Tongue (tissue), 2 donors: ENCODE data around the gene C22orf23. TPM values are rescaled to one million over a fixed set of nuclear protein-coding genes. Genes with fewer than 3 reads are reported as not detected.

Experiments
- DNase-seq: peaks from one replicate; pipeline ENCODE4 v3.0.0-alpha.2; 2015
- total RNA-seq: library from RNA; depleted of rRNA; stranded (reverse); fragments of >200 nt; gene quantifications from one replicate; pipeline ENCODE4 v1.2.3, GENCODE V29; 2014

The C22orf23 gene
- total RNA-seq, 1 donor from 2014 or later, result not detected

- DNase-seq, result no peak
These were observed 28.1 kb downstream of the C22orf23 start for GRCh38 chr22:37925330-37925729.

- no peak for DNase-seq
These were observed 28.9 kb downstream of the C22orf23 start for GRCh38 chr22:37924386-37925065.

- DNase-seq, result no peak
These were observed 29.5 kb downstream of the C22orf23 start for GRCh38 chr22:37923927-37924326.

DNA sequence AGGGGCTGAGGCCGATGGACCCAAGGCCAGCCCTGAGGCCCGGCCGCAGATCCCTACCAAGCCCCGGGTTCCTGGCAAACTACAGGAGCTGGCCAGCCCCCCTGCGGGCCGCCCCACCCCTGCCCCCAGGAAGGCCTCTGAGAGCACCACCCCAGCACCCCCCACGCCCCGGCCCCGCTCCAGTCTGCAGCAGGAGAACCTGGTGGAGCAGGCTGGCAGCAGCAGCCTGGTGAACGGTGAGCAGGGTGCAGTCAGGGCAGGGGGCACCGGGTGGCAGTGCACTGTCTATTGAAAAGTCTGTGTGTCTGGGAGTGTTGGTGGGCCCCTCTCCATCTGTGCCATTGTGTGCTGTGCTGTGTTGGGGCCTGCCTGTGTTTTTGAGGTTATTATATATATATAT, 31.2 kb downstream of the C22orf23 start:
- DNase-seq, result no peak

GRCh38 chr22:37920126-37920525, 33.3 kb downstream of the C22orf23 start:
- DNase-seq, result no peak

- DNase-seq, result no peak
These were observed 34.7 kb downstream of the C22orf23 start for GRCh38 chr22:37918580-37919270.

DNA sequence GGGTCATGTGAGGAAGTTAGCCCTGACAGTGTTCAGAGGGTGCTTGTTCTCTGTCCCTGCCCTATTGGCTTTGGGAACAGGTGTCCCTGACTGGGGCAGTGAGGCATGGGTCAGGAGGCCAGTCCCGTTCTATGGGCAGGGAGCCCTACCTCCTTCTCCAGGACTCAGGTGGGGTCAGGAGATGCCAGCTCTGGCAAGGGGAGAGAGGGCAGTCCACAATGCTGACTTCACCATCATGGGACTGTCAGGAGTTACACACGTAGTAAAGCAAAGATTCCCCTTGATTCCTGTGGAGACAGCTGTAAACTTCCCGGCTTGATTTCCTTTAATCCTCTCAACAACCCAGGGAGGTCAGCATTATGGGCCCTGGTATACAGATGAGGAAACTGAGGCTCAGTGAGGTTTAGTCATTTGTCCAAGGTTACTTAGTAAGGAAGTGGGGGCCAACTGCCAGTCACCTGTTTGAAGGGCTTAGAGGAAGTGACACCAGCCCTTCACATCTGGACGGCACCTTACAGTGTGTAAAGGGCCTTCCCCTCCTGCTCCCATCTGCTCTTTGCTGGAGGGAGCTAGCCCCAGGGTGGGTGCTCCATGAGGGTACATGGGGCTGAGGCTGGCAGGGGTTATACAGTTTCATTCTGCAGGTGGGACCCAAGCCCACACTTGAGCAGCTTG, 35.4 kb downstream of the C22orf23 start:
- no peak for DNase-seq

DNA sequence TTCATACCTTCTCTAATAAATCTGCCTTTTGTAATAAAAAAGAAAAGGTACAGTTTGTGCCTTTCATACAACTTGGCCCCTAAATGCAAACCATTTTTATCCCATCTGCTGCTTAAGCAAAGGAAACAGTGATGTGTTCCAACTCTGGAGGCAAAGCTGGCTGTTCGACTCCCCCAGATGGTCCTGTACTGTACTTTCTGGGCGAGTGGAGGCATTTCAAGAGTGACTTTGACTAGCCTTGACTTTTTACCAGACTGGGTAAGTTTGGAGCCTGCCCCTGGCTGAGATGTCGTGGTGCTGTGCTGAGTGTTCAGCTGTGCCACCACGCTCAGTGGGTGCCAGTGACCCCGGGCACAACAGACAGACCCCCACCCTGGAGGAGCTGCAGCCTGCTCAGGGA, 37.1 kb downstream of the C22orf23 start:
- DNase-seq, result no peak

DNA sequence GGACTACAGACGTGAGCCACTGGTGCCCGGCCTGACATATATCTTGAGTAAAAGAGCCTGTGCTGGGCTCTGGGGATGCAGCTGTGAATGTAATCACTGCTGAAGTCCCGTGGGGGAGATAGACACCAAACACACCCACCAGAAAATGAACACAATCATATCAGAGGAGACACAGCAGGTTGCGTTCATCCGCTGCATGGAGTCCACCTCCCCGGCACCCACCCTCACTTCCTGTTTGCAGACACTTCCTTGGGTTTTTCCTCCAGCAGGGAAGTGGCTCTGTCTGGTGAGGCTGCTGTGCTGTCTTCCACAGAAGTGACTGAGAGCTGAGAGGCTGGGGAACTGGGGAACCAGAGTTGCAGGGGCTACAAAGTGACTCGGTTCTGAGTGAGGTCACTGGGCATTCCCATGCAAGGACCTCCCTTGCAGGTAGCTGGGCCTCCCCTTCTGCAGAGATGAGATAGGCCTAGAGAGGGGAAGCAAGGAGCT, 40.1 kb downstream of the C22orf23 start:
- DNase-seq, result no peak

DNA sequence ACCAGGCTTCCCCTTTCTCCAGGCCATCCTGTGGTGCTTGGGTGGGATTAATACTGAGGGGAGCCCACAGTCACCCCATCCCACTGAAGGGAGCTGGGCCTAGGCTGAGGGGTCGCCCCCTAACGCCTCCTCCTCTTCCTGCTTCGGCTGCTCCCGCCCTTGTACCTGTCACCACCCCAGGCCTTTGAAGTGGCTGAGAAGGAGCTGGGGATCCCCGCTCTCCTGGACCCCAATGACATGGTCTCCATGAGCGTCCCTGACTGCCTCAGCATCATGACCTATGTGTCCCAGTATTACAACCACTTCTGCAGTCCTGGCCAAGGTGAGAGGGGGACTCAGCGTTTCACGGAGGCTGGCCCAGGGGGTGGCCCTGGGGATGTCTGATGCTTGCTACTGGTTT, 41.2 kb downstream of the C22orf23 start:
- DNase-seq, result no peak

DNA sequence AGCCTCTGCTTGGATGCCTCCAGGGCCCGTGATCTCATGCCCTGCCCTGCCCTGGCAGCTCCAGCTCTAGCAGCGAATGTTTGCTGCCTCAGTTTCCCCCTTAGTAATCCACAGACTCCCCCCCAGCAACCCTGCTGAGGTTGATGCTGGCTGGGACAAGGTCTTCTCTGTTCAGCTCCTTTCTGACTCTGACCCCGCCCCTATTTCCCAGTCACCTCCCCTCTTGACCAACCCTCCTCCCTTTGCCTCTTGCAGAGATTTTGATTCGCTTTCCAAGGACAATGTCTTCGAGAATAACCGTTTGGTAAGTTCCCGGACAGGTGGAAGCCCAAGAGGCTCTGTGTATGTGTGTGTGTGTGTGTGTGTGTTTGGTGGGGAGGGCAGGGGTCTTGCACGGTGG, 41.7 kb downstream of the C22orf23 start:
- DNase-seq, result no peak

GRCh38 chr22:37910890-37911672, 42.3 kb downstream of the C22orf23 start:
- DNase-seq, result peak; percentile 77

GRCh38 chr22:37909766-37910165, 43.6 kb downstream of the C22orf23 start:
- peak; percentile 47 for DNase-seq

DNA sequence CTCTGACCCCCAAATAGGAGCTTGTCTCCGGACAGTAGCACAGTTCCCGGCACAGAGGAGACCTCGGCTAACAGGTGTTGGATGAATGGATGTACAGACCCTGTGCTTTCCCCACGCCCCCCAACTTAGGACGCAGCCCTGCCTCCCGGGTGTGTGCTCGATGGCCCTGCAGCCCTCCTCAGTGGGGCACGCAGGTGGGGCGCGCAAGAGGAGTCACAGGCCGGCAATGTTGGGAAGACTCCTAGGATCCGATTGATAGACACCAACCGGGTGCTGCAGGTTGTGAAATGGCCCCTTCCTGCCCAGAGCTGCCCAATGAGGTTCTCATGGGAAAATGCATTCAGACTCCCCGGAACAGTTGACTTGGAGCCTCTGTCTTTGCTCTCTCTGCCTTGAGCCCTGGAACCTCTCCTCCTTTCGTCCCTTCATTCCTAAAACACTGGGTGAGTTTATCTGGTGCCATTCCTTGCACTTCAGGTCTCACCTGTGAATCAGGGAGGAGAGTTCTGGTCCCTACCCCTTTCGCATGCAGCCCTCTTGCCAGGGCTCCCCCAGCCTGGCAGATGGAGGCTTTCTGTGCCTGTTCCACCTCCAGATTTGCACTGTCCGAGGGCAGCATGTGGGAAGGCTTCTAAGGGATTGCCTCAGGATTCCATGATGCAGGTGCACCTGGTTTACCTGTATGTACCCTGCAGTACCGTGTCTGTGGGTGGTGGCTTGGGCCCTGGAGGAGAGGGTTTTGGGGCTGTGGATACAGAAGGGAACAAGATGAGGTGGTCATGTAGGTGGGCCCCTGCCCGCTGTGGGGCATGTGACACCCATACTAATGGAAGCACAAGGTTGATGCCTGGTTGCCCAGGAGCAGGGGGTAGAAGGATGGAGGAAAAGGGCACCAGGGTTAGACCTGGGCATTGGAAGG, 46.1 kb downstream of the C22orf23 start:
- no peak for DNase-seq

DNA sequence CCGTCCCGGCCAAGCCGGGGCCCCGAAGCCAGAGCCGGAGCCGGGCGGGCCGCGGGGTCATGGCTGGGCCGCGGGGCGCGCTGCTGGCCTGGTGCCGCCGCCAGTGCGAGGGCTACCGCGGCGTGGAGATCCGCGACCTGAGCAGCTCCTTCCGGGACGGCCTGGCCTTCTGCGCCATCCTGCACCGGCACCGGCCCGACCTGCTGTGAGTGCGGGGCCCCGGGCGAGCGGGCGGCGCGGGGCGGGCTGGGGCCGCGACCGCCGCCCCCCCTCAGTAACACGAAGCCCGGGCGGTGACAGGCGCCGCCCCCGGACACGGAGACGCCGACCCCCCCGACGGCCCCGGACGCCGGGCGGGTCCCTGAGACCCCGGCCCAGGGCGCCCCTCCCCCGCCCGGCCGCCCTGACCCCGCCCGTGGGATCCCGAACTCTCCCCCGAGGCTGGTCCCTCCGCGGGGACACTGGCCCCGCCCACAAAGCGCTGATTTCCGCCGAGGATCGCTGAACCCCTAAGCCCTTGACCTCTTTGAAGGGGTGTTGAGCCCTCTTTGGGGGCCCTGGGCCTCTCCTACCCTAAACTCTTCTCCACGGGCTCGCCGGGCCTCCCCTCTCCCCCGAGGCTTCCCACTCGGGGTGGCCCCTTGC, 46.9 kb downstream of the C22orf23 start:
- DNase-seq, result no peak

GRCh38 chr22:37905534-37906363, 47.7 kb downstream of the C22orf23 start, which contains the start of gene MICALL1:
Gene MICALL1 (plus strand): TSS chr22:37906297. CDS start chr22:37906423, 126 bp downstream.
- DNase-seq, result peak; percentile 77

DNA sequence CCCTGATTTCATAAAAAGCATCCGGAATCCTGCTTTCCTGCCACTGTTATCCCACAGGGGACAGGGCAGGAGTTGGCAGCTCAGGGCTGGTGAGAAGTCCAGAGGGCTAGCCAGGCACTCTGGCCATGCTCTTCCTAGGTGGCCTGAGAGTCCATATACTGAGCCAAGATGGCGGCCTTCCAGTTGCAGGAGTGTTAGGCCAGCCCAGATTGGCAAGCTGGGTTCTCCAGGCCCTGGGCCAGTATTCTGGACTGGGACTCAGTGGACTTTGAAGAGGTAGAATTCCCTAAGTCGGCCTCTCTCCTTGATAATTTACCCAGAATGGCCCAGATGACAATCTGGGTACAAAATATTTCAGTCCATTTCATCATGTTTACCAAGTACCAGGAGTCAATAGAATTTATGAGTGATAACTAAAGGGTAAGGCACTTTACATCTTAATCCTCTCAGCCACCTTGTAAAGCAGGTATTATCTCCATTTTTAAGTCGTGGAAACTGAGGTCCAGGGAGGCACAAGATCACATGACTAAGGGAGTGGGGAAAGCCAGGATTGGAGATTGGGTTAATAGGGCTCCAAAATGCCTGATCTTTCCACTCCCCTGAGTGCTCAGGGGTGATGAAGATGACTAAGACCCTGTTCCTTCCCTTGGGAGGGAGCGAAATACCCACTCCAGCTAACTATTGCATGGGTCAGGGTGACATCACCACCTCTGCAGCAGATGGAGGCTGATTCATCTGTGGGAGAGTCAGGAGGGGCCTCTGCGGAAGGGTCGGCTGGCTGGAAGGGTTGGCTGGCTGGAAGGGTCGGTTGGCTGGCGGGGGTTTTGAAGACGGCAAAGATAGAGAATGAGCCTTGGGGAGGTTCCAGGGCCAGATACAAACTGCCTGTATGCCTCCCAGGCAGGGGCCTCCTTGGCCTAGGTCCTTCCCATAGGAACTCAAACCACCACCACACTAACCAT, 48.5 kb downstream of the C22orf23 start:
- DNase-seq, result no peak

- peak; percentile 73 for DNase-seq
These were observed 54.8 kb downstream of the C22orf23 start for GRCh38 chr22:37898441-37899181.
